ENCODE results near the gene NFE2L2. TPM values are rescaled to one million over a fixed set of nuclear protein-coding genes. Genes with fewer than 3 reads are reported as not detected.

The NFE2L2 gene
- total and polyA plus RNA-seq, 9 of the 15 experiments (the other 6 are each of a cell fraction or from before 2014, with no cell fraction given): 29.3 to 120 (median 59.3) TPM

DNA sequence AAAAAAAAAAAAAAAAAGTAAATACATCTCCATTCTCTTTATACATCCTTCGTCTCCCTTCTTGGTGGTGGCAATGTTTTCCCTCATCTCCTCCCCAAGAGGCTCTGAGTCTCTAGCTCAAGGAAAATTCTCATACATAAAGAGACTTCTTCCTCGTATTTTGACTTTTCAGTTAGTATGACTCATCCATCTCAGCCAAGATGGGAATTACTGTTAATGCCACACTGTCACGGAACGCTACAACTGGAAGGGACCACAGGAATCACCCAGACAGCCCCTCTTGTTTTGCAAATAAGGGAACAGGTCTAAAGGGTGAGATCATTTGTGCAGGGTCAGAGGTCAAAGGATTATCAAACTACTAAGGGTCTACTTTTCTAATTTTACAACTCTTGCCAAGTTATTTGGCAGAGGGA, 19.5 kb downstream of the NFE2L2 start (continued):
- TF ChIP-seq, protein P1, sequence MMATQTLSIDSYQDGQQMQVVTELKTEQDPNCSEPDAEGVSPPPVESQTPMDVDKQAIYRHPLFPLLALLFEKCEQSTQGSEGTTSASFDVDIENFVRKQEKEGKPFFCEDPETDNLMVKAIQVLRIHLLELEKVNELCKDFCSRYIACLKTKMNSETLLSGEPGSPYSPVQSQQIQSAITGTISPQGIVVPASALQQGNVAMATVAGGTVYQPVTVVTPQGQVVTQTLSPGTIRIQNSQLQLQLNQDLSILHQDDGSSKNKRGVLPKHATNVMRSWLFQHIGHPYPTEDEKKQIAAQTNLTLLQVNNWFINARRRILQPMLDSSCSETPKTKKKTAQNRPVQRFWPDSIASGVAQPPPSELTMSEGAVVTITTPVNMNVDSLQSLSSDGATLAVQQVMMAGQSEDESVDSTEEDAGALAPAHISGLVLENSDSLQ (IDR thresholded peaks at IDR 0.05): 0 out of 2 replicates have a peak, but pooled peaks have one; percentile 4
- TF ChIP-seq SMARCE1 (IDR thresholded peaks at IDR 0.05): peak; percentile 73
- TF ChIP-seq ARID1B (IDR thresholded peaks at IDR 0.05): peak; percentile 70
- TF ChIP-seq DPF2 (IDR thresholded peaks at IDR 0.05): peak; percentile 70
- TF ChIP-seq JUNB (CRISPR knock-in tag; conservative IDR thresholded peaks at IDR 0.05): peak; percentile 86
- TF ChIP-seq, protein P2, sequence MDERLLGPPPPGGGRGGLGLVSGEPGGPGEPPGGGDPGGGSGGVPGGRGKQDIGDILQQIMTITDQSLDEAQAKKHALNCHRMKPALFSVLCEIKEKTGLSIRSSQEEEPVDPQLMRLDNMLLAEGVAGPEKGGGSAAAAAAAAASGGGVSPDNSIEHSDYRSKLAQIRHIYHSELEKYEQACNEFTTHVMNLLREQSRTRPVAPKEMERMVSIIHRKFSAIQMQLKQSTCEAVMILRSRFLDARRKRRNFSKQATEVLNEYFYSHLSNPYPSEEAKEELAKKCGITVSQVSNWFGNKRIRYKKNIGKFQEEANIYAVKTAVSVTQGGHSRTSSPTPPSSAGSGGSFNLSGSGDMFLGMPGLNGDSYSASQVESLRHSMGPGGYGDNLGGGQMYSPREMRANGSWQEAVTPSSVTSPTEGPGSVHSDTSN (CRISPR knock-in tag; IDR thresholded peaks at IDR 0.05; ENCODE audit: low read depth): no peak
- TF ChIP-seq, protein P2 (tag; conservative IDR thresholded peaks at IDR 0.05; ENCODE audit: low read depth): 0 out of 2 replicates have a peak, but pooled peaks have one; percentile 8
- peak; percentile 94 for TF ChIP-seq FOSL1 (tag; conservative IDR thresholded peaks at IDR 0.05)
- TF ChIP-seq MEF2D (tag; conservative IDR thresholded peaks at IDR 0.05; ENCODE audit: low read depth): 0 out of 2 replicates have a peak, but pooled peaks have one; percentile 18
- TF ChIP-seq LEF1 (IDR thresholded peaks at IDR 0.05): no peak
- peak; percentile 89 for TF ChIP-seq JUN (IDR thresholded peaks at IDR 0.05; ENCODE audit: borderline replicate concordance, low read depth, low read length)
- TF ChIP-seq JUN (CRISPR knock-in tag; IDR thresholded peaks at IDR 0.05; ENCODE audit: borderline replicate concordance): no peak; the same call in 1 of the 2 replicates
- TF ChIP-seq ATF3 (IDR thresholded peaks at IDR 0.05): peak; percentile 97
- TF ChIP-seq ATF3 (CRISPR knock-in tag; conservative IDR thresholded peaks at IDR 0.05): no peak
- TF ChIP-seq SMARCA4 (IDR thresholded peaks at IDR 0.05): peak; percentile 72
- peak; percentile 78 for TF ChIP-seq NR2C2 (CRISPR knock-in tag; IDR thresholded peaks at IDR 0.05)
- peak; percentile 87 for TF ChIP-seq NR2C2 (tag; IDR thresholded peaks at IDR 0.05)
- TF ChIP-seq E2F8 (IDR thresholded peaks at IDR 0.05; ENCODE audit: low read depth, partially characterized antibody): peak; percentile 24
- peak; percentile 29; the same call in 1 of the 2 replicates for TF ChIP-seq ZNF766 (CRISPR knock-in tag; conservative IDR thresholded peaks at IDR 0.05)
- TF ChIP-seq GABPA (tag; conservative IDR thresholded peaks at IDR 0.05; ENCODE audit: low read depth): no peak
- peak; percentile 44; the same call in 1 of the 2 replicates for TF ChIP-seq CTBP1 (IDR thresholded peaks at IDR 0.05; ENCODE audit: borderline replicate concordance)
- peak; percentile 50 for TF ChIP-seq FOS (IDR thresholded peaks at IDR 0.05; ENCODE audit: extremely low read depth, insufficient read length)
- TF ChIP-seq EP300 (IDR thresholded peaks at IDR 0.05; ENCODE audit: low read length): peak; percentile 59; the same call in 1 of the 2 replicates
- TF ChIP-seq ZNF589 (CRISPR knock-in tag; IDR thresholded peaks at IDR 0.05; ENCODE audit: low read depth): peak; percentile 61; the same call in 1 of the 2 replicates

All from K562 (cell line).